GM10266 (cell line): ENCODE measurements around the gene YIPF7.

Source experiments
- DNase-seq: peaks from one replicate; pipeline ENCODE4 v3.0.0; 2012; ENCODE audit errors: extremely low spot score
- CTCF ChIP-seq: IDR thresholded peaks from 2 replicates; pipeline ENCODE4 v1.5.1; 2012; ENCODE audit warnings: mild to moderate bottlenecking, low read depth; ENCODE audit not compliant: control insufficient read depth, insufficient read depth; ENCODE audit errors: missing control alignments

Gene YIPF7

GRCh38 chr4:44674471-44674870 lies 23.0 kb upstream of the YIPF7 start:
- no peak for DNase-seq
- TF ChIP-seq CTCF, result no peak

GRCh38 chr4:44671636-44672035 lies 20.2 kb upstream of the YIPF7 start:
- no peak for TF ChIP-seq CTCF
- DNase-seq, result no peak

DNA sequence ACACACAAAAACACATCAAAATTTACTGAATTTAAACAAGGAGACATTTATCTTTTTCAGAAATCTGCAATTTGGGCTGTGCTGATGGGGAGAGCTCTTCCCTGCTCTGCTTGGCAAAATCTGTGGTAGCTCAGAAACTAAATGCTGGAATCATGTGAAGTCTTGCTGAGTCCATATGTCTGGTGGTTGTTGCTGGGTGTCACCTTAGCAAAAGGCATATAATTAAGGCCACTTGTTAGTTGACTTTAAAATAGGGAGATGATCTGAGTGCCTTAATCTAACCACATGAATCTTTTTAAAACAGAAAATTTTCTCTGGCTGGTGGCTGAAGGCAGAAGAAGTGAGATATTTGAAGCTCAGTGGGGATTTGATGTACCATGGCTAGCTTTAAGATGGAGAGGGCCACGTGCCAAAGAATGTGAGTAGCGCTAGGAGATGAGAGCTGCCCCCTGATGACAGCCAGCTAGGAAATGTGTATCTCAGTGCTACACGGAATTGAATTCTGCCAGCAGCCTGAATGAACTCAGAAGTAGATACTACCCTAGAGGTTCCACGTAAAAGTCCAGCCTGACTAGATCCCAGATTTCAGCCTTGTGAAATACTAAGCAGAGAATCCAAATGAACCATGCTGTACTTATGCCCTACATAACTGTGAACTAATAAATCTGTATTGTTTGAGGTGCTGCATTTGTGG lies 19.2 kb upstream of the YIPF7 start:
- TF ChIP-seq CTCF, result no peak
- DNase-seq, result no peak

DNA sequence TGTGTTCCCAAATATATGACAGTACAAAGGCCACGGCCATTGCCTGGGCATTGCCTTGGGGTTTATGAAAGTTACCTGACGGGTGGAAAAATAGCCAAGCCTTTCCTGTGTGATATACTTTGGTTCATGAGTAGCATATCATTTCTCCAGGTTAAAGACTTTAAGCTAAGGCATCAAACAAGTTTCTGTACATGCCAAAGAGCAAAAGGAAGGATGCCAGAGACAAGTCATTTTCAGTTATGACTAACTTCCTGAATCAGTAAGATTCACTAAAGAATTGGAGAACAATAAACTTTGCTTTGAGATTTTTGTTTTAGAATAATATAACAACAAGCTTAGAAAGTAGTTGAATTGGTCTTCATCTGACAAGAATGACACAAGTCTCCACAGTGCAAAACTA lies 17.1 kb upstream of the YIPF7 start:
- TF ChIP-seq CTCF, result no peak
- no peak for DNase-seq

- DNase-seq, result no peak
- TF ChIP-seq CTCF, result no peak
Measured at GRCh38 chr4:44663539-44664263, 12.3 kb upstream of the YIPF7 start.

DNA sequence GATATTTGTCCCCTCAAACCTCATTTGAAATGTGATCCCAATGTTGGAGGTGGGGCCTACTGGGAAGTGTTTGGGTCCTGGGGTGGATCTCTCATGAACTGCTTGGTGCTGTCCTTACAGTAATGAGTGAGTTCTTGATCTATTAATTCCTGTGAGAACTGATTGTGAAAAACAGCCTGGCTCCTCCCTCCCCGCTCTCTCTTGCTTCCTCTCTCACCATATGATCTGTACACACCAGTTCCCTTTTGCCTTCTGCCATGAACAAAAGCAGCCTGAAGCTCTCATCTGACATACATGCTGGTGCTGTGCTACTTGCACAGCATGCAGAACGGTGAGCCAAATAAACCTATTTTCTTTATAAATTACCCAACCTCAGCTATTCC lies 11.2 kb upstream of the YIPF7 start:
- DNase-seq, result no peak
- no peak for TF ChIP-seq CTCF

DNA sequence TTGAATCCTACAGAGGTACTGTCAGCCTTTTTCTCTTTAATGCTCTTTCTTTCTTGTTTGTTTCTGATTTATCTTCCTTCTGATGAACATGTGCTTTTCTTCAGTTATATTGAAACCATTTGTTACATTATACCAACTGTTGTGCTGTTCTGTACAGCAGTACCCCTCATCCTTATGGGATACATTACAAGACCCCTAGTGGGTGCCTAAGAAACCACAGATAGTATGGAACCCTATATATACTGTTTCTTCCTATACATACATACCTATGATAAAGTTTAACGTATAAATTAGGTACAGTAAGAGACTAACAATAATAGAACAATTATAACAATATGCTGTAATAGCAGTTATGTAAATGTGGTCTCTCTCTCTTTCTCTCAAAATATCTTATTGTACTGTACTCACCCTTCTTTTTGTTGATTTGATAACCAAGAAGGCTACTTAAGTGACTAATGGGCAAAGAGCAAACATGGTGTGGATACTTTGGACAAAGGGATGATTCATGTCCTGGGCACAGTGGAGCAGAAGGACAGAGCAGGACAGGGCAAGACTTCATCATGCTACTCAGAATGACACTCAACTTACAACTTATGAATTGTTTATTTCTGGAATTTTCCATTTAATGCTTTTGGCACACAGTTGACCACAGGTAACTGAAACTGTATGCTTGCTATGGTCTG lies 10.7 kb upstream of the YIPF7 start:
- DNase-seq, result no peak
- TF ChIP-seq CTCF, result no peak
